Choroid plexus epithelial cell (primary cell): Measurements from ENCODE around the gene RPS10.
A peak's percentile ranks its signal among the peaks of the same experiment; 100 is the strongest.

Experiments used
- DNase-seq: peaks from one replicate; pipeline ENCODE4 v3.0.0-alpha.2; 2010; ENCODE audit warnings: low read depth
- H3K4me3 ChIP-seq: 2 replicates; pipeline ENCODE4 v1.5.1; 2011; ENCODE audit warnings: low read depth, mild to moderate bottlenecking, control low read depth, low read length, moderate library complexity
- TF ChIP-seq, protein P1 (sequence below): conservative IDR thresholded peaks from 2 replicates; pipeline ENCODE4 v1.5.1; 2011; ENCODE audit warnings: low read depth, mild to moderate bottlenecking, control low read depth, inconsistent platforms, low read length, moderate library complexity

Gene RPS10

DNA sequence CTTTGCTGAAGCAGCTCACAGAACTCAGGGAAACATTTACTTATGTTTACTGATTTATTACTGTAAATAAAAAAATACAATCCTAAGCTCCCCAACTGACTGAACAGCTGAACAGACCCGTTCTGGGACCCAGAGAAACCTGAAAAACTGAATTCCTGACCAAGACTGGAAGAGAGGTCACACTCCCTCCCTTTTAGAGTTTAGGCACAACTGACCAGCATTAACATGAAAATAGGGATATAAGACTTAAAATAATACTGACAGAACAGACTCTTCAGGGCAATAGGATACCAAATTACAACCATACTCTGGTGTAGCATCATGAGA is 11.7 kb upstream of the RPS10 start:
- TF ChIP-seq, protein P1, sequence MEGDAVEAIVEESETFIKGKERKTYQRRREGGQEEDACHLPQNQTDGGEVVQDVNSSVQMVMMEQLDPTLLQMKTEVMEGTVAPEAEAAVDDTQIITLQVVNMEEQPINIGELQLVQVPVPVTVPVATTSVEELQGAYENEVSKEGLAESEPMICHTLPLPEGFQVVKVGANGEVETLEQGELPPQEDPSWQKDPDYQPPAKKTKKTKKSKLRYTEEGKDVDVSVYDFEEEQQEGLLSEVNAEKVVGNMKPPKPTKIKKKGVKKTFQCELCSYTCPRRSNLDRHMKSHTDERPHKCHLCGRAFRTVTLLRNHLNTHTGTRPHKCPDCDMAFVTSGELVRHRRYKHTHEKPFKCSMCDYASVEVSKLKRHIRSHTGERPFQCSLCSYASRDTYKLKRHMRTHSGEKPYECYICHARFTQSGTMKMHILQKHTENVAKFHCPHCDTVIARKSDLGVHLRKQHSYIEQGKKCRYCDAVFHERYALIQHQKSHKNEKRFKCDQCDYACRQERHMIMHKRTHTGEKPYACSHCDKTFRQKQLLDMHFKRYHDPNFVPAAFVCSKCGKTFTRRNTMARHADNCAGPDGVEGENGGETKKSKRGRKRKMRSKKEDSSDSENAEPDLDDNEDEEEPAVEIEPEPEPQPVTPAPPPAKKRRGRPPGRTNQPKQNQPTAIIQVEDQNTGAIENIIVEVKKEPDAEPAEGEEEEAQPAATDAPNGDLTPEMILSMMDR = no peak
- no peak for DNase-seq

DNA sequence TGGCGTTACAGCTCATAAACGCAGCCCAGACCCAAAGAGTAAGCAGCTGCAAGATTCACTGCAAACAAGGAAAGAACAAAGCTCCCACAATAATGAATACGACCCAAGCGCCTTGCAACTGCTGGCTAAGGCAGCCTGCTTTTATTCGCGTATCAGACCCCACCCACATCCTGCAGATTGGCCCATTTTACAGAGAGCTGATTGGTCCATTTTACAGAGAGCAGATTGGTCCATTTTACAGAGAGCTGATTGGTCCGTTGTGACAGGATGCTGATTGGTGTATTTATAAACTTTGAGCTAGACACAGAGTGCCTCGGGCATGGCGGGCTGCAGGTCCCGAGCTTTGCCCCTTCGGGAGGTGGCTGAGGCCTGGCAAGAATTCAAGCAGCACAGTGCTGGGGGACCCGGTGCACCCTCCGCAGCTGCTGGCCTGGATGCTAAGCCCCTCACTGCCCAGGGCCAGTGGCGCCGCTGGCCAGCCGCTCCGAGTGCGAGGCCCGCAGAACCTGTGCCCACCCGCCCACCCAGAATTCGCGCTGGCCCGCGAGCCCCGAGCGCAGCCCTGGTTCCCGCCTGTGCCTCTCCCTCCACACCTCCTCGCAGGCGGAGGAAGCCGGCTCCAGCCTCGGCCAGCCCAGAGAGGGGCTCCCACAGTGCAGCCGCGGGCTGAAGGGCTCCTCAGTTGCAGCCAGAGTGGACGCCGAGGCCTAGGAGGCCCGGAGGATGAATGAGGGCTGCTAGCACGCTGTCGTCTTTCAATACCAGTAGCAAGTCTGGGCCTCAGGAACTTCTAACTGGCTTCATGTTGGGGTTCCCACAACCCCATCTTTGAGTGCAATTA is 11.2 kb upstream of the RPS10 start:
- TF ChIP-seq, protein P1 = no peak
- no peak overlapping the region for H3K4me3 ChIP-seq
- no peak for DNase-seq

More for the DNA sequence above, 11.7 kb upstream of the RPS10 start:
- no peak overlapping the region for H3K4me3 ChIP-seq

DNA sequence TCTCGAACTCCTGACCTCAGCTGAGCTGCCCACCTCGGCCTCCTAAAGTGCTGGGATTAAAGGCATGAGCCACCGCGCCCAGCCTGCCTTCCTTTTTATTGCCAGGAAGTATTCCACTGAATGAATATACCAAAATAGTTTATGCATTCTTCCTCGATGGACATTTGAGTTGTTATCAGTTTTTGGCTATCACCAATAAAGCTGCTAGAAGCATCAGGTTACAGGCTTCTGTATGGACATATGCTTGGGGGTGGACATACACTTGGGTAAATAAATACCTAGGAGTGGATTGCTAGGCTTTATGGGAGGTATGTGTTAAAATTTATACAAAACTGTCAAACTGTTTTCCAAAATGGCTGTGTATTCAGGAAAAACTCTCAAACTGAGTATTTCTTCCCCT is 10.0 kb upstream of the RPS10 start:
- TF ChIP-seq, protein P1 = no peak
- no peak overlapping the region for H3K4me3 ChIP-seq
- DNase-seq = no peak

DNA sequence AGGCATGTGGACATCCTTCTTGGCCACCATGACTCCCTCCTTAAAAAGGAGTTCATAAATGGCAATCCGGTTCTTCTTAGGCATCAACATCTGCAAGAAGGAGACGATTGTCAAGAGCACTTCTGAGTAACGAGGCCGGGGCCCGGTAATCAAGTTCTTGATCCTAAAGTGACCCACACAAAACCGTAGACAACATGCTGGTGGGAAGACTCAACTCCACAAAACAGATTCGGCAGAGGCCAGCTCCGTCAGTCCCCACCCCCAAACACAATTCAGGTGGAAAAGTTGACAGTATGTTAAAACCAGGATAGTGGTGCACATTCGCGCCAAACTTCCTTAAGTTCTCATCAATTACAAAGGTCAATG is 754 bp downstream of the RPS10 start:
- H3K4me3 ChIP-seq = peak overlapping the region; percentile 94
- DNase-seq = peak; percentile 34
- TF ChIP-seq, protein P1 = no peak

DNA sequence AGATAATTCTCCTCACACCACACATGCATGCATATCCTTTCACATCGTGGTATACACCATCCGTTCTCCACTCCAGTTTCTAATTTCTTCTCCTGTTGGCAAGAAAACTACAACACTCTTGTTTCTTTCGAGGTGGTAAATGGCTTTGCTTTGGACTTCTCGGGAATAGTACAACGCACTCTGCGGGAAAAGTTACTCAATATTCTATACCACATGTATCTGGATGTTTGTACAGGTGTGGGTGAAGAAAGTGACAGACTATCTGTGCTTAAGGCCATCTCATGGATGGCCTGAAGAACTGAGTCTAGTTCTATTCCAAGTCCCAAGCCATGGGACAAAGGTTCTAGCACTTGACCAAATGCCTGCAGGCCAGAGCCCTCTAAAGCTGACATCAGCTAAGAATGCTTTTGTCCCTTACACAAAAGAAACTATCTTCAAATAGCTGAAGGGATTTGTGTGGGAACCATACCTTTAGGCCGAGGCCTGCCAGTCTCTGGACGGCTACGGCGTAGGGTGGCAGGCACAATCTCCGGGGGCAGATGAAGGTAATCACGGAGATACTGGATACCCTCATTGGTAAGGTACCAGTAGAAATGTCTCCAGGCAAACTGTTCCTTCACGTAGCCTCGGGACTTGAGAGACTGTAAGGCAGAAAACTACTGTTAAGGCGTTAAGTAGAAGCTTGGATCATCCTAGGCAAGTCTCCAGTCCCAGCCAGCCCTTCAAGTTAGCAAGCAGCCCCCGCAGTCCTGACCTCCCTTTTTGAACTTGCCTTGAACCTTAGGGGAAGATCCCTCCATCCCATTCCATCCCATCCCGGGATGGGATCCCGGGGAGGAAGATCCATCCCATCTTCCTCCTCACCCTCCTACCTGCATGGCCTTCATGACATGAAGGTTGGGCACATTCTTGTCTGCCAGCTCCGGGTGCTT is 1.4 kb downstream of the RPS10 start:
- no peak for DNase-seq
- H3K4me3 ChIP-seq = peak overlapping the region; percentile 94
- TF ChIP-seq, protein P1 = no peak

DNA sequence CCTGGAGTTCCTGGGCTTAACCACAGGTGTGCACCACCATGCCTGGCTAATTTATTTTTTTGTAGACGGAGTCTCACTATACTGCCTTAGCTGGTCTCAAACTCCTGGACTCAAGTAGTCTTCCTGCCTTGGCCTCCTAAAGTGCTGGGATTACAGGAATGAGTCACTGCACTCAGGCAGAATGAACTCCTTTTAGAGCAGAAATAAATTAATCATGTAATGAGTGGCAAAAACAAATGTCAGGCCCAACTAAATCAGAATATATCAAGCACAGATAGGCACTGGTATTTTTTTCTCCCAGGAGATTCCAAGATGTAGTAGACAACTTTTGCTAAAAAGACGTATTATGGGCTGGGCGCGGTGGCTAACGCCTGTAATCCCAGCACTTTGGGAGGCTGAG is 2.6 kb downstream of the RPS10 start:
- DNase-seq = no peak
- no peak overlapping the region for H3K4me3 ChIP-seq
- TF ChIP-seq, protein P1 = no peak
